ENCODE data around the gene EIF3A. TPM values are rescaled to one million over a fixed set of nuclear protein-coding genes. Genes with fewer than 3 reads are reported as not detected.
"Not testable (repeated sequence)": the region's sequence is repeated elsewhere in the genome, so short reads cannot be mapped to it uniquely, and the experiment has no call there.

Gene EIF3A, protein sequence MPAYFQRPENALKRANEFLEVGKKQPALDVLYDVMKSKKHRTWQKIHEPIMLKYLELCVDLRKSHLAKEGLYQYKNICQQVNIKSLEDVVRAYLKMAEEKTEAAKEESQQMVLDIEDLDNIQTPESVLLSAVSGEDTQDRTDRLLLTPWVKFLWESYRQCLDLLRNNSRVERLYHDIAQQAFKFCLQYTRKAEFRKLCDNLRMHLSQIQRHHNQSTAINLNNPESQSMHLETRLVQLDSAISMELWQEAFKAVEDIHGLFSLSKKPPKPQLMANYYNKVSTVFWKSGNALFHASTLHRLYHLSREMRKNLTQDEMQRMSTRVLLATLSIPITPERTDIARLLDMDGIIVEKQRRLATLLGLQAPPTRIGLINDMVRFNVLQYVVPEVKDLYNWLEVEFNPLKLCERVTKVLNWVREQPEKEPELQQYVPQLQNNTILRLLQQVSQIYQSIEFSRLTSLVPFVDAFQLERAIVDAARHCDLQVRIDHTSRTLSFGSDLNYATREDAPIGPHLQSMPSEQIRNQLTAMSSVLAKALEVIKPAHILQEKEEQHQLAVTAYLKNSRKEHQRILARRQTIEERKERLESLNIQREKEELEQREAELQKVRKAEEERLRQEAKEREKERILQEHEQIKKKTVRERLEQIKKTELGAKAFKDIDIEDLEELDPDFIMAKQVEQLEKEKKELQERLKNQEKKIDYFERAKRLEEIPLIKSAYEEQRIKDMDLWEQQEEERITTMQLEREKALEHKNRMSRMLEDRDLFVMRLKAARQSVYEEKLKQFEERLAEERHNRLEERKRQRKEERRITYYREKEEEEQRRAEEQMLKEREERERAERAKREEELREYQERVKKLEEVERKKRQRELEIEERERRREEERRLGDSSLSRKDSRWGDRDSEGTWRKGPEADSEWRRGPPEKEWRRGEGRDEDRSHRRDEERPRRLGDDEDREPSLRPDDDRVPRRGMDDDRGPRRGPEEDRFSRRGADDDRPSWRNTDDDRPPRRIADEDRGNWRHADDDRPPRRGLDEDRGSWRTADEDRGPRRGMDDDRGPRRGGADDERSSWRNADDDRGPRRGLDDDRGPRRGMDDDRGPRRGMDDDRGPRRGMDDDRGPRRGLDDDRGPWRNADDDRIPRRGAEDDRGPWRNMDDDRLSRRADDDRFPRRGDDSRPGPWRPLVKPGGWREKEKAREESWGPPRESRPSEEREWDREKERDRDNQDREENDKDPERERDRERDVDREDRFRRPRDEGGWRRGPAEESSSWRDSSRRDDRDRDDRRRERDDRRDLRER (N-terminal part only)
- 58.8 and 65.7 TPM in 2 replicates for total RNA-seq

DNA sequence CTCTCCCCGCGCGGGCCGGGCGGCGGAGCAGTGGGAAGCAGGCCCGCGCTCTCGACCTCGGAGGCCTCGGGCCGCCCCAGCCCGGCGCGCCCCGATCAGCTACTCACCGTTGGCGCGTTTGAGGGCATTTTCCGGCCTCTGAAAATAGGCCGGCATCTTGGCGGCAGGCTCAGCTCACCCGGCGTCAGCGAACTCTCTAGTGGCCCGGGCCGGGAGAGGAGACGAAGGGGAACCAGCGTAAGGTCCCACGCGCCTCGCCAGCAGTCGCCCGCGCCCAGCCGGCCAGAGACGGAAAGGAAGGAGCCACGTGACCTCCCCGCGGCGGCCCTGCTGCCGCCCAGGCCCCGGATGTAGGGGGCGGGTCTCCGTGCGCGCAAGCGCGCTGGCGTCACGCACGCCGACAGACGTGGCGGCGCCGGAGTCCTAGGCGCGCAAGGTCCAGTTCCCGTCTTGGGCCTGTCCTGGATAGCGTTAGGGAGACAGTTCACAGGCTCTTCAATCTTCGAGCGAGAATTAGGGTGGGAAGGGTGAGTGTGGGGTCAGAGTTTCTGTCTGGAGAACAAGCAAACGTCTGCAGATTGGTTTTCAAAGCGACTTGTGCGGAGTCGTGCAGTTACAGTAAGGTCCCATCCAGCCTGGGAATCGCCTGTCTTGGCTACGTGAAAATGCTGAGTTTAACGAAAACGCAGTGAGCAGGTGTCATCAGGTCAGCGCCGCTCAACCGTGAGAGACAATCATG lies at the start of gene EIF3A:
TSS of gene EIF3A (minus strand) at position 297 of the 739 bp plus-strand sequence. CDS start at position 156, 141 bp downstream.
- peak; percentile 95 for DNase-seq (ENCODE audit: low read depth in 2 of 2)

DNA sequence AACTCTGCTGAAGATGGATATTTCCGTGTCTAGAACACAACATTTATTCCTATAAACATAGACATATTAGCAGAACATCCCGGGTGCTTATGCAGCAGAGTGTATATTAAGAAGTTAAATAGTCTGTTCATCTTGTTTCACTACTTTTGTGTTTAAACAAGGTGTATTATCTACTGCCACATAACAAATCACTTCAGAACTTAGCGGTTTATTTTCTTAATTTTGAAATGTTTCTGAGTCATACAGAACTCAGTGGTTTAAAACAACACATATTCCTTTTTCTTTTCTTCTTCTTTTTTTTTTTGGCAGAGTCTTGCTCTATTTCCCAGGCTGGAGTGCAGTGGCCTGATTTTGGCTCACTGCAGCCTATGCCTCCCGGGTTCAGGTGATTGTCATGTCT lies 49.1 kb upstream of the EIF3A start:
- no peak for DNase-seq (ENCODE audit: low read depth in 2 of 2)

DNA sequence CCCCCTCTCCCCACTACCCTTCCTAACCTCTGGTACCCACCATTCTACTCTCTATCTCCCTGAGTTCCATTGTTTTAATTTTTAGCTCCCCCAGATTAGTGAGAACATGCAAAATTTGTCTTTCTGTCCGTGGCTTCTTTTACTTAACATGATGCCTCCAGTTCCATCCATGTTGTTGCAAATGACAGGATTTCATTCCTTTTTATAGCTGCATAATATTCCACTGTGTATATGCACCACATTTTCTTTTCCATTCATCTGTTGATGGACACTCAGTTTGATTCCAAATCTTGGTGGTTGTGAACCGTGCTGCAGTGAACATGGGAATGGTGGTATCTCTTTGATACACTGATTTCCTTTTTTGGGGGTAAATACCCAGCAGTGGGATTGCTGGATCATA lies 45.3 kb upstream of the EIF3A start:
- DNase-seq (ENCODE audit: low read depth in 2 of 2): no peak

DNA sequence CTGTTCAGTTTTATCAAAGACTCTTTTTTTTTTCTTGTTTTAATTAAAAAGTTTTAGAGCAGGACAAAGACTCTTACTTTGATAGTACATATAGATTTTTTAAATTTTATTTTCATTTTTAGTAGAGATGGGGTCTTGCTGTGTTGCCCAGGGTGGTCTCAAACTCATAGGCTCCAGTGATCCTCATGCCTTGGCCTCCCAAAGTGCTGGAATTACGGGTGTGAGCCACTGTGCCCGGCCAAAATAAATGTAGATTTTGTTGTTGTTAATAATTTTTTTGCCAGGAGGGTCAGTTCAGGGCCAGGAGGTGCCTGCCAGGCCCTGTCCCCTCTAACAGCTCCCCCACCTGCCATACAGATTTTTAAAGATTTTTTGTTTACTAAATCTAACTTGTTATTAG lies 40.3 kb upstream of the EIF3A start:
- DNase-seq (ENCODE audit: low read depth in 2 of 2): no peak

DNA sequence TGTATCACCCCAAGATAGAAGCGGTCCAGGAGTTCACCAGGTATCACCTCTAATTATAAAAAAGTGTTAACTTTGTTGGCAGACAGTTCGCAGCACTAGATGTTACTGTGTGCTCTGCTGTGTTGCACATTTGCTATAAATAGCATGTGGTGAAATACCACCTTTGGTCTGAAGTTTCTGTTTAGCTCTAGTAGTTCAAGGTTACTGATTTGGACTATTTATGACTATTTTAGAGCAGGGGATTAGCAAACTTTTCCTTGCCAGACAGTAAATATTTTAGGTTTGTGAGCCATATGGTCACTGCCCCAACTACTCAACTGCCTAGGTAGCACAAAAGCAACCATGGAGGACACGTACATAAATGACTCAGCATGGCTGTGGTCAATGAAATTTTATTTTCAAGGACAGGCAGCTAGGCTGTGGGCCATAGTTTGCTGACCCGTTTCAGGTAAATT lies 39.8 kb upstream of the EIF3A start:
- no peak for DNase-seq (ENCODE audit: low read depth in 2 of 2)

DNA sequence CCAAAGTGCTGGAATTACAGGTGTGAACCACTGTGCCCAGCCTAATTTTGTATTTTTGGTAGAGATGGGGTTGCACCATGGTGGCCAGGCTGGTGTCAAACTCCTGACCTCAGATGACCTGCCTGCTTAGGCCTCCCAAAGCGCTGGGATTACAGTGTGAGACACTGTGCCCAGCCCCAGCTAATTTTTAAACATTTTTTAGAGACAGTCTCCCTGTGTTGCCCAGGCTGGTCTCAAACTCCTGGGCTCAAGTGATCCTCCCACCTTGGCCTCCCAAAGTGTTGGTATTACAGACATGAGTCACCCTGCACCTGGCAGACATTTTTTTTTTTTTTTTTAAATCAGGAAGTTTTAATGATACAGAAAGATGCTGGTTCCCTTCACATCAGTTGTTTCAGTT lies 38.8 kb upstream of the EIF3A start:
- DNase-seq (ENCODE audit: low read depth in 2 of 2): no peak

DNA sequence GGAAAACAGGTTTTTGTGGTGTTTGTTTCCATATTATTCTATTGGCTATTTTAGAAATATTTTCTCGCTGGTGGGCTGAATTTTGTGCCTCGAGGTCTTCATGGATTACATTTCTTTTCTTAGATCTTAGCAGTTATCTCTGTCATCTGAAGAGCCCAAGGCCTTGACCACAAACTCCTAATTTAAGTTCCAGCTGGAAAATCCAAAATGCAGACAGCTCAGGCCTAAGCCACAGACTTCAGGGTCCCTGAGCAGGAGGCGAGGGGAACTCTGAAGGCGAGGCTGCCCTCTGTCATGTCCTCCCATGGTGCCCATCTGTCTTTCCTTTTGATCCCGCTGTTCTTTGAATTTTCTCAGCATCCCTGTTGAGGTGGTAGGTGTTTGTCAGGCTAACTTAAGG lies 37.6 kb upstream of the EIF3A start:
- DNase-seq (ENCODE audit: low read depth in 2 of 2): no peak

DNA sequence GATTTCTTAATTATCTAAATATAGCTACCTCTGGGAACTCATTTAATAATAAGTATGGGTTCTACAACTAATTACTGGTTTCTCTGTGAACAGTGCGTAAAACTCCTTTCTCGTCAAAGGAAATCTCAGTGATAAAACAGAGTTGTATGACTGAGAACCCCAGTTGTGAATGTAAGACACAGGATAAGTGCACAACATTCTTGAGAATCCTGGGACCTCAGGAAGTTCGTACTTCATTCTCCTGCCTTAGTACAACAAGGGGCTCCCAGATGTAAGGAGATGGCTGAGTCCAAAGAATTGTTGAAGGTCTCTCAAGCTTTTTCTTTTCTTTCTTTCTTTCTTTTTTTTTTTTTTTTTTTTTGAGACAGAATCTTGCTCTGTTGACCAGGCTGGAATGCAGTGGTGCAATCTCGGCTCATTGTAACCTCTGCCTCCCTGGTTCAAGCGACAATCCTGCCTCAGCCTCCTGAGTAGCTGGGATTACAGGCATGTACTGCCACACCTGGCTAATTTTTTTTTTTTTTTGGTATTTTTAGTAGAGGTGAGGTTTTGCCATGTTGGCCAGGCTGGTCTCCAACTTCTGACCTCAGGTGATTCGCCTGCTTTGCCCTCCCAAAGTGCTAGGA lies 35.8 kb upstream of the EIF3A start:
- no peak for DNase-seq (ENCODE audit: low read depth in 2 of 2)

DNA sequence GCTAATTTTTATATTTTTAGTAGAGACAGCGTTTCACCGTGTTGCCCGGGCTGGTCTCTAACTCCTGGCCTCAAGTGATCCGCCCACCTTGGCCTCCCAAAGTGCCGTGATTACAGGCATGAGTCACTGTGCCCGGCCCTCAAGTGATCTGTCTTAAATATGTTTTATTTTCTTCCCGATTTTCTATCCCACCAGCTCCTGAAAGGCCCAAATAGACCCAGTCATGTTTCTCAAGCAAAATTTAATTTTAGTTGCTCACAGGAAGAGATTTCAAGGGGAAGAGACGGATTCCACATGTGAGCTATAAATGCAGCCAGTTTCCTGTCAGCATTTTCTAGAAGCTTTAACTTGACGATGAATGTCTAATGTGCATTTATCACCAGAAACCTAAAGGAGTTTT lies 35.3 kb upstream of the EIF3A start:
- DNase-seq (ENCODE audit: low read depth in 2 of 2): no peak

DNA sequence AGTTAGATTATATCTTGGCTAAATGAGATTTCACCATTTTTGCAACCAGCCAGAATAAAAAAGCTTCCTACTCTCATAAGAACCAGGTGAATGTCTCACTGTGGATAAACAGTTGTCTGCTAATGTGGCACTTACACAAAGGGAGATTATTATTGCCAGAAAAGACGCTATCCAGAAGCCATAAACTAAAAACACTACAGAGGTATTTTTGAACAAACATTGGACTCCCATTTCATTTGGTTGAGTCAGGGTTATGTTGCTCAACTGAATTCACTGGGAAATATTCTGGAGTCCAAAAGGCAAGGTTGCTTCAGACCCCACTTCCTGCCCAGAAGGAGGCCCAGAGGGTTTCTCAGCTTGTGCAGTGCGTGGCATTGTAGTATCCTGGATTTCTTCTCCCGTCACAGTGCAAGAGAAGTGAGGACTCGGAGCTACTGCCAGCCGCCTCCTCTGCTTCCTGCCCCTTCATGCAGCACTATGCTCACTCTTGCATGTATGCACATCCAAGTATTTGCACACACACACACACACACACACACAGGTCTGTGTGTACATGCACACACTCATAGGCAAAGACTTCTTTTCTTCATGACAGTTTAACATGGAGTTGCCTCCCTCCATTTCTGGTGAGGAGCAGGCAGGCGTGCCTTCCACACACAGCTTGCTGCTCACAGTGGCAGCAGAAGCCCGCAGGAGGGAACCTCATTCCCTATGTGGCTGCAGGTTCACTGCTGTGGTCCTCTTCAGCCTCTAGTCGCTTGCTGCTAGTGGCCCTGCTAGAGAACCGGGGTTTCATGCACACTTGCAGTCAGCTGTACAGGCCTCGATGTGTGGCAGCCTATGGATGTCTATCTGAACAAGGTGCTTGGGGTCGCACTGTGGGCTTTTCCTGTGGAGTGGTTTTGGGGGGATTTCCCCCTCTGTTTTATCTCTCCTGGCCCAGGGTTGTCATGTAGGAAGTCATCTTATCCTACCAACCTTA lies 33.4 kb upstream of the EIF3A start:
- no peak for DNase-seq (ENCODE audit: low read depth in 2 of 2)

DNA sequence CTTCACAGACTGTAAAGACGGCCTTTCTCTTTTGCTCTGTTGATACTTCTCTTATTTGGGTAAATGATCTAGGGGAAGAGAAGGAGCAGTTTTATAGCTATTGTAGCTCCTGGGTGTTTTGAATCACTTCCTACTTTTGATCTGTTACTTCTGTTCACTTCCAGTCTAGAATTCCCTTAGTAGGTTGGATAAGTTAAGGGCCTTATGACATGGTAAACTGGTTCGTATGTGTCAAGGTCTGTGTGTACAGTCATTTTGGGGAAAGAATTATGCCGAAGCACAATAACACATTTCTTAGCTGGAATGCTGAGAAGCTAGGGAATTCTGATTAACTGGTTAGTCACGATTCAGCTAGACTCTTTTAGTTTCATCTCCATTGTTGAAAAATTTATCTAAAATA lies 31.4 kb upstream of the EIF3A start:
- DNase-seq (ENCODE audit: low read depth in 2 of 2): no peak

DNA sequence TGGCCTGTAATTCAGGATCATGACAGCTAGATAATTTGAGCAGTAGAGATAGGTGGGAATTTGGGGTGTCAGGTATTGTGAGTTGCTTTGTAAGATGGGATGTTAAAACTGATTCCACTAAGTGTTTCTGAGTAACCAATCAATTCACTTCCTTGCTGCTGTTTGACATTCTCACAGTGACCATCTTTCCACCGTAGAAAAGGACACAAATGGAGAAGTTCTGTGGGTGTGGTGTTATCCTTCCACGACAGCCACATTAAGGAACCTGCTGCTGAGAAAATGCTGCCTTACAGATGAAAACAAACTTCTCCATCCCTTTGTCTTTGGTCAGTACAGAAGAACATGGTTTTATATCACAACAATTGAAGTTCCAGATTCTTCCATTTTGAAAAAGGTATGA lies 27.2 kb upstream of the EIF3A start:
- DNase-seq (ENCODE audit: low read depth in 2 of 2): not testable (repeated sequence)

DNA sequence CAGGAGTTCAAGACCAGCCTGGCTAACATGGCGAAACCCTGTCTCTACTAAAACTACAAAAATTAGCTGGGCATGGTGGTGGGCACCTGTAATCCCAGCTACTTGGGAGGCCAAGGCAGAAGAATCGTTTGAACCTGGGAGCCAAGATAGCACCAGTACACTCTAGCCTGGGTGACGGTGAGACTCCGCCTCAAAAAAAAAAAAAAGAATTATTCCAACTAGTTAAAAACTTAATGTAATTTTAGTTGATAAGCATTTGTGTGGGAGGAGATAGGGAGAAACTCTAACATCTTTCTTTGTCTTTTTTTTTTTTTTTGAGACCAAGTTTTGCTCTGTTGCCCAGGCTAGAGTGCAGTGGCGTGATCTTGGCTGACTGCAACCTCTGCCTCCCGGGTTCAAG lies 26.5 kb upstream of the EIF3A start:
- DNase-seq (ENCODE audit: low read depth in 2 of 2): not testable (repeated sequence)

DNA sequence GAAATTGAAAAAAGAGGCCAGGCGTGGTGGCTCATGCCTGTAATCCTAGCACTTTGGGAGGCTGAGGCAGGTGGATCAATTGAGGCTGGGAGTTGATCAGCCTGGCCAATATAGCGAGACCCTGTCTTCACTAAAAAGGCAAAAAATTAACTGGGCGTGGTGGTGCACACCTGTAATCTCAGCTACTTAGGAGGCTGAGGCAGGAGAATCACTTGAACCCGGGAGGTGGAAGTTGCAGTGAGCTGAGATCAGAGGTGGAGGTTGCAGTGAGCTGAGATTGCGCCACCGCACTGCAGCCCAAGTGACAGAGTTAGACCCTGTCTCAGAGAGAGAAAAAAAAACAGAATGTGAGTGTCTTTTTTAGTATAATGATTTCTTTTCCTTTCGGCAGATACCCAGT lies 25.3 kb upstream of the EIF3A start:
- DNase-seq (ENCODE audit: low read depth in 2 of 2): not testable (repeated sequence)

DNA sequence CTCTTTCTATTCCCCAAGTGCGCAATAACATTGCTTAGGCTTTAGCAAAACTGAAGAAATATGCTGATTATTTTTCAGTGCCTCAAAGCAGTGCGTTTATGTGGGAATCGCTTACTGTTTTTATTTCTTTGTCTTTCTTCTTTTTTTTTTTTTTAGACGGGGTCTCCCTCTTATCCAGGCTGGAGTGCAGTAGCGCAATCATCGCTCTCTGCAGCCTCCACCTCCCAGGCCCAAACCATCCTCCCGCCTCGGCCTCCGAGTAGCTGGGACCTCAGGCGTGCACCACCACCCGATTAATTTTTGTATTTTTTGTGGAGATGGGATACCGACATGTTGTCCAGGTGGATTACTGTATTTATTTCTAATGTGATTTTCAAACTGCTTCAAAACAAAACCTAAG lies 24.5 kb upstream of the EIF3A start:
- DNase-seq (ENCODE audit: low read depth in 2 of 2): no peak

DNA sequence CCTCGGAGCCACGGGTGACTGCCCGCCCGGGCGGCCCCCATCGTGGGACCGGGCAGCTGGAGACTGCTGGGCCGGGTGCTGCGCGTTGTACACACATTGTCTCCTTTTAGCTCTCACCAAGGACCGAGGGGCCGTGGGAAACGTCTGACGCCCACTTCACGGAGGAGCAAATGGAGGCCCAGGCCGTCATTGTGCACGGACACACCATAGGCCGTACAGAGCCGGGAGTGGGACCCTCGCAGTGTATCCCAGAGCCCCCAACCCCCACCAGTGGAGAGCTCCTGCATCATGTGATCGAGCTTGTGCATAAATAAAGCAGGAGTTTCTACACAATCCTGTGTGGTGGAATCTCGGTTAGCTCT lies 24.0 kb upstream of the EIF3A start:
- DNase-seq (ENCODE audit: low read depth in 2 of 2): peak; percentile 31 to 42

DNA sequence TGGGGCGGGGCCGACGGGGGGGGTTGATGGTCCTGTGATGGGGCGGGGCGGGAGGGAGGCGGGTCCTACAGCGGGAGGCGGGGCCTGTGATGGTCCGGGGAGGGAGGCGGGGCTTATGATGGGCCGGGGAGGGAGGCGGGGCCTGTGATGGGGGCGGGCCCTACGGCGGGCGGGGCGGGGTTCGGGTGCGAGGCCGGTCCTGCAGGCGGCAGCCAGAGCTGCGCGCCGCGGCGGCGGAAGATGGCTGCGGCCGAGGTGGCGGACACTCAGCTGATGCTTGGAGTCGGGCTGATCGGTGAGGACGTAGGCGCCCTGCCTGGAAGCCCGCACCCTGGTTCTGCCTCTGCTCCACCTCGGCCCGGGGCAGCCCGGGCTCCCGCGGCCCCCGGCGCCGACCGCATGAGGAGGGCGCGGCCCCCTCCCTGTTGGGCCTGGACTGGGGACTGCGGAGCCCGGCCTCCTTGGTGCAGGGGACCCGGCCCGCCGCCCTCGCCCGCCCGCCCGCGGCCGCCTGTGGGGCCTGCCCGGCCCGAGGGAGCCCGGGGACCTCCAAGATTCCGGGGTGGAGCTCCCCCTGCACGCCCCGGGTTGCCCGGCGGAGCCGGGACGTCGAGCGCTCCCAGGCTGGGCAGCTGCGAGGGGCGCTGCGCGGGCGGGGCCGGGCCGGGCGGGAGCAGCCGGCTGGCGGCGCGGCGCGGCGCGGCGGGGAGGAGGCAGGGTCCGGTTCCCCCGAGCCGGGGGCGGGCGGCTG lies 23.5 kb upstream of the EIF3A start, which contains the start of gene DENND10:
TSS of gene DENND10 (plus strand) at position 211 of the 751 bp plus-strand sequence. CDS start at position 241, 30 bp downstream.
- DNase-seq (ENCODE audit: low read depth in 2 of 2): peak; percentile 88 to 93

DNA sequence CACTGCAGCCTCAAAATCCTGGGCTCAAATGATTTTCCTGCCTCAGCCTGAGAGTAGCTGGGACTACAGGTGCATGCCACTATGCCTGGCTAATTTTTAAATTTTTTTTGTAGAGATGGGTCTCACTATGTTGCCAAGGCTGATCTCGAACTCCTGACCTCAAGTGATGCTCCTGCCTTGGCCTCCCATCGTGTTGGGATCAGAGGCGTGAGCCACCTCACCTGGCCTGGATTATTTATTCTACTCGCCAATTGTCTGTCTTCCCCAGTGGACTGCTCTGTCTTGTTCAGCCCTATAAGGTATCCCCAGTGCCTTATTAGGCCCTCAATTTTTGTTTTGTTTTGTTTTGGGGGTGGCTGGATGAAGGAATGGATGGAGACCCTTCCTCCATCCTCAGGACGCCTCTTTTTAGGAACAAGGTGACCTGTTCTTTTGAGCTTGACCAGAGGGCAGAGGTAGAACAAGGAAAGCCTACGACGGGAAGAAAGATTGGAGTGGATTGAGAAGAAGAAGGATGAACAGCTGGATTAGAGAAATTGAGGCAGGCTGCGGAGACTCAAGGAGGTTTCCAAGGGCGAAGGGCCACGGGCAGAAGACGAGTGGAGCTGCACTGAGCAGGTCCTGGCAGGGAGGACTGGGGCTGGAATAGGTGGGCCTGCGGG lies 22.8 kb upstream of the EIF3A start:
- DNase-seq (ENCODE audit: low read depth in 2 of 2): no peak
